Karpas-422 (cell line): Measurements from ENCODE around the gene CHST11. TPM values are rescaled to one million over a fixed set of nuclear protein-coding genes. Genes with fewer than 3 reads are reported as not detected.

Experiments
- DNase-seq: peaks from one replicate; pipeline ENCODE4 v3.0.0-alpha.2; 2015
- H2AFZ ChIP-seq: fragments of 200-600 bp; sonication (generic); 2 replicates; pipeline ENCODE4 v1.6.1; 2014; ENCODE audit warnings: antibody characterized with exemption, low read length, mixed read lengths
- H3K27ac ChIP-seq: fragments of 200-600 bp; sonication (generic); 2 replicates; pipeline ENCODE4 v1.5.1; 2014; ENCODE audit warnings: mild to moderate bottlenecking, low read length, moderate library complexity
- H3K27me3 ChIP-seq: fragments of 200-600 bp; sonication (generic); 2 replicates; pipeline ENCODE4 v1.6.1; 2014; ENCODE audit warnings: low read length, mixed read lengths
- H3K36me3 ChIP-seq: fragments of 200-600 bp; sonication (generic); 2 replicates; pipeline ENCODE4 v1.6.1; 2014; ENCODE audit warnings: low read length, mixed read lengths; ENCODE audit not compliant: insufficient read depth
- H3K4me1 ChIP-seq: fragments of 200-600 bp; sonication (generic); 2 replicates; pipeline ENCODE4 v1.6.1; 2014; ENCODE audit warnings: mild to moderate bottlenecking, low read length, mixed read lengths
- H3K4me2 ChIP-seq: fragments of 200-600 bp; sonication (generic); 2 replicates; pipeline ENCODE4 v1.6.1; 2014; ENCODE audit warnings: low read length, low read depth, mild to moderate bottlenecking; ENCODE audit not compliant: poor library complexity, severe bottlenecking
- H3K4me3 ChIP-seq: fragments of 200-600 bp; sonication (generic); 2 replicates; pipeline ENCODE4 v1.5.1; 2014; ENCODE audit warnings: mild to moderate bottlenecking, antibody characterized with exemption, low read length, mixed read lengths
- H3K79me2 ChIP-seq: fragments of 200-600 bp; sonication (generic); 2 replicates; pipeline ENCODE4 v1.6.1; 2014; ENCODE audit warnings: mild to moderate bottlenecking, low read length, mixed read lengths
- H3K9ac ChIP-seq: fragments of 200-600 bp; sonication (generic); 2 replicates; pipeline ENCODE4 v1.6.0; 2014; ENCODE audit warnings: low read length
- H3K9me2 ChIP-seq: fragments of 200-600 bp; sonication (generic), shearing (Covaris generic); replicated peaks from 2 replicates; pipeline ENCODE4 v1.6.0; 2014; ENCODE audit warnings: mild to moderate bottlenecking, low read length, moderate library complexity; ENCODE audit not compliant: insufficient read depth
- H3K9me3 ChIP-seq: fragments of 300-700, 200-600 bp; sonication (generic); 2 replicates; pipeline ENCODE4 v1.6.1; 2014; ENCODE audit warnings: low read length, mixed read lengths
- H4K20me1 ChIP-seq: fragments of 200-600 bp; sonication (generic); 2 replicates; pipeline ENCODE4 v1.6.1; 2014; ENCODE audit warnings: mild to moderate bottlenecking, antibody characterized with exemption, low read length, low read depth; ENCODE audit not compliant: insufficient read depth
- total RNA-seq: library from RNA; depleted of rRNA; stranded (reverse); fragments of >200 nt; shearing (Covaris generic); gene quantifications from 2 replicates; pipeline ENCODE4 v1.2.3, GENCODE V29; 2014; ENCODE audit warnings: low replicate concordance

Gene CHST11
- total RNA-seq, 1 experiment from 2014 or later = not detected

GRCh38 chr12:104758771-104759170 is 302.0 kb downstream of the CHST11 start:
- Histone ChIP-seq H2AFZ (no peak overlapping the region), H3K9me3 (no peaks in the 10 kb centered on the region), H3K27ac (no peak overlapping the region), H3K9me2 (no peaks in the 10 kb centered on the region), H4K20me1 (no peaks in the 10 kb centered on the region), H3K36me3 (no peaks in the 10 kb centered on the region), H3K4me1 (no peaks in the 10 kb centered on the region), H3K4me3 (no peak overlapping the region), H3K79me2 (no peaks in the 10 kb centered on the region), H3K9ac (no peak overlapping the region), H3K4me2 (no peak overlapping the region), H3K27me3 (no peaks in the 10 kb centered on the region)
- DNase-seq = no peak

GRCh38 chr12:104761091-104761490 is 304.3 kb downstream of the CHST11 start:
- H3K4me1 ChIP-seq = peaks cover 8% of the 10 kb centered on the region
- H3K9ac ChIP-seq = no peak overlapping the region
- no peaks in the 10 kb centered on the region for H3K9me3 ChIP-seq
- no peaks in the 10 kb centered on the region for H3K27me3 ChIP-seq
- H3K36me3 ChIP-seq = no peaks in the 10 kb centered on the region
- H3K27ac ChIP-seq = no peak overlapping the region
- H4K20me1 ChIP-seq = no peaks in the 10 kb centered on the region
- no peaks in the 10 kb centered on the region for H3K9me2 ChIP-seq
- no peak for DNase-seq
- H3K79me2 ChIP-seq = no peaks in the 10 kb centered on the region
- no peak overlapping the region for H3K4me3 ChIP-seq
- H3K4me2 ChIP-seq = no peak overlapping the region
- H2AFZ ChIP-seq = no peak overlapping the region

GRCh38 chr12:104761611-104762010 is 304.9 kb downstream of the CHST11 start:
- Histone ChIP-seq H3K27ac (no peak overlapping the region), H3K4me3 (no peak overlapping the region), H2AFZ (no peak overlapping the region), H3K79me2 (no peaks in the 10 kb centered on the region), H3K27me3 (no peaks in the 10 kb centered on the region), H3K9me3 (no peaks in the 10 kb centered on the region), H3K36me3 (no peaks in the 10 kb centered on the region), H3K4me1 (peaks cover 8% of the 10 kb centered on the region), H4K20me1 (no peaks in the 10 kb centered on the region), H3K9ac (no peak overlapping the region), H3K9me2 (no peaks in the 10 kb centered on the region), H3K4me2 (no peak overlapping the region)
- no peak for DNase-seq

- DNase-seq = no peak
- H3K4me3 ChIP-seq = no peak overlapping the region
- no peaks in the 10 kb centered on the region for H3K9me2 ChIP-seq
- no peaks in the 10 kb centered on the region for H3K79me2 ChIP-seq
- H3K36me3 ChIP-seq = no peaks in the 10 kb centered on the region
- H3K4me2 ChIP-seq = no peak overlapping the region
- H3K9ac ChIP-seq = no peak overlapping the region
- H3K4me1 ChIP-seq = peaks cover 8% of the 10 kb centered on the region
- no peak overlapping the region for H3K27ac ChIP-seq
- no peak overlapping the region for H2AFZ ChIP-seq
- no peaks in the 10 kb centered on the region for H3K27me3 ChIP-seq
- H3K9me3 ChIP-seq = no peaks in the 10 kb centered on the region
- H4K20me1 ChIP-seq = no peaks in the 10 kb centered on the region
These were observed 306.5 kb downstream of the CHST11 start for GRCh38 chr12:104763168-104763805.

- no peaks in the 10 kb centered on the region for H3K27me3 ChIP-seq
- H3K4me2 ChIP-seq = no peak overlapping the region
- DNase-seq = no peak
- no peaks in the 10 kb centered on the region for H3K9me3 ChIP-seq
- H3K9me2 ChIP-seq = no peaks in the 10 kb centered on the region
- H3K4me3 ChIP-seq = no peak overlapping the region
- H3K36me3 ChIP-seq = no peaks in the 10 kb centered on the region
- no peak overlapping the region for H3K27ac ChIP-seq
- no peak overlapping the region for H3K9ac ChIP-seq
- H3K79me2 ChIP-seq = no peaks in the 10 kb centered on the region
- H3K4me1 ChIP-seq = peaks cover 8% of the 10 kb centered on the region
- H4K20me1 ChIP-seq = no peaks in the 10 kb centered on the region
- no peak overlapping the region for H2AFZ ChIP-seq
These were observed 307.7 kb downstream of the CHST11 start for GRCh38 chr12:104764225-104765091.

GRCh38 chr12:104767261-104767660 is 310.5 kb downstream of the CHST11 start:
- no peaks in the 10 kb centered on the region for H4K20me1 ChIP-seq
- no peaks in the 10 kb centered on the region for H3K9me3 ChIP-seq

DNA sequence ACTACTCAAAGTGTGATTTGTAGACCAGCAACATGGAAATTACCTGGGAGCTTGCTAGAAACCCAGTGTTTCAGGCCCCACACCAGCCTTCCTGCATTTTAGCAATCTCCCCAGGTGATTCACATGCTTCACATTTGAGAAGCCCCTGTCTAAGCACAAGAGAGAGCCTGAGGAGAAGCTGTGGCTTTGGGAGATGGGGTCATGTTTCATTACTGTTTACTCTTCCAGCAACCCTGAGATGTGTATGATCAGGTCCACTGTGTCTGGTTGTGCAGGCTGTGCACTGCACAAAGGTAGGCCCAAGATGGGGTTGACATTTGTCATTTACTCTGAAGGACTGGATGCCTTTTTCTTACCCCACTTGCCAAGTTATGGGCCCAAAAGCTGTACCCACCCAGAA is 311.3 kb downstream of the CHST11 start:
- H3K9ac ChIP-seq = no peak overlapping the region
- H3K9me2 ChIP-seq = no peaks in the 10 kb centered on the region
- peaks cover 8% of the 10 kb centered on the region for H3K4me1 ChIP-seq
- H3K27me3 ChIP-seq = no peaks in the 10 kb centered on the region
- no peaks in the 10 kb centered on the region for H4K20me1 ChIP-seq
- no peak overlapping the region for H3K4me3 ChIP-seq
- no peak overlapping the region for H3K27ac ChIP-seq
- DNase-seq = no peak
- no peak overlapping the region for H3K4me2 ChIP-seq
- no peaks in the 10 kb centered on the region for H3K79me2 ChIP-seq
- no peaks in the 10 kb centered on the region for H3K36me3 ChIP-seq
- no peak overlapping the region for H2AFZ ChIP-seq
- H3K9me3 ChIP-seq = peaks cover under 1% of the 10 kb centered on the region; the same call in 1 of the 2 replicates

More at GRCh38 chr12:104767261-104767660, 310.5 kb downstream of the CHST11 start:
- H2AFZ ChIP-seq = no peak overlapping the region
- no peak overlapping the region for H3K27ac ChIP-seq
- H3K27me3 ChIP-seq = no peaks in the 10 kb centered on the region
- H3K36me3 ChIP-seq = no peaks in the 10 kb centered on the region
- H3K4me3 ChIP-seq = no peak overlapping the region
- peaks cover 8% of the 10 kb centered on the region for H3K4me1 ChIP-seq
- no peak overlapping the region for H3K4me2 ChIP-seq
- no peak for DNase-seq
- H3K79me2 ChIP-seq = no peaks in the 10 kb centered on the region
- H3K9me2 ChIP-seq = no peaks in the 10 kb centered on the region
- H3K9ac ChIP-seq = no peak overlapping the region

GRCh38 chr12:104769144-104769561 is 312.4 kb downstream of the CHST11 start:
- no peak overlapping the region for H3K27ac ChIP-seq
- H4K20me1 ChIP-seq = no peaks in the 10 kb centered on the region
- H3K36me3 ChIP-seq = no peaks in the 10 kb centered on the region
- H2AFZ ChIP-seq = no peak overlapping the region
- no peak overlapping the region for H3K4me2 ChIP-seq
- no peak overlapping the region for H3K9ac ChIP-seq
- H3K9me2 ChIP-seq = no peaks in the 10 kb centered on the region
- H3K9me3 ChIP-seq = peaks cover 3% of the 10 kb centered on the region; the same call in 1 of the 2 replicates
- H3K27me3 ChIP-seq = no peaks in the 10 kb centered on the region
- no peaks in the 10 kb centered on the region for H3K79me2 ChIP-seq
- H3K4me3 ChIP-seq = no peak overlapping the region
- no peak for DNase-seq
- H3K4me1 ChIP-seq = peaks cover 8% of the 10 kb centered on the region
